GM18526 (cell line): ENCODE results near the gene TSBP1.

ENCODE experiments used
- POLR2A ChIP-seq: IDR thresholded peaks from 3 replicates; pipeline ENCODE4 v1.6.1; 2011; ENCODE audit not compliant: insufficient read length; ENCODE audit errors: extremely low read depth

Gene TSBP1

DNA sequence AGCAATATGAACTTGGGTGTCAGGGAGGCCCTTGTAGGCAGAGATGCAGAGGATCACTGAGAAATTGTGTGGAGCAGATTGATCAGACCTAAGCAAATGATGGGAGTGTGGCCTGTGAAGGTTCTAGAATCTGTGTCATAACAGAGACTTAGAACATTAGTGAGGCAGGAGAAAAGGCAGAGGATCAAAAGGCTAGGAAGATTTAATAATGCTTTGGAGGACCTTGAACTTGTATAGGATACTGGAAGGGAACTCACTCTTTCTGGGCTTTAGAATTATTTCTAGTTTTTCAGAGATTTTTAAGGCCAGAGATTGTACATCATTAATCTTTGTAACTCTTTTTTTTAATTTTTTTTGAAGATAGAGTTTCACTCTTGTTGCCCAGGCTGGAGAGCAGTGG lies at the start of gene TSBP1:
Gene TSBP1 (minus strand): TSS at position 101 of the 400 bp plus-strand sequence. CDS start 197 bp downstream, outside the sequence.
- TF ChIP-seq POLR2A = no peak

DNA sequence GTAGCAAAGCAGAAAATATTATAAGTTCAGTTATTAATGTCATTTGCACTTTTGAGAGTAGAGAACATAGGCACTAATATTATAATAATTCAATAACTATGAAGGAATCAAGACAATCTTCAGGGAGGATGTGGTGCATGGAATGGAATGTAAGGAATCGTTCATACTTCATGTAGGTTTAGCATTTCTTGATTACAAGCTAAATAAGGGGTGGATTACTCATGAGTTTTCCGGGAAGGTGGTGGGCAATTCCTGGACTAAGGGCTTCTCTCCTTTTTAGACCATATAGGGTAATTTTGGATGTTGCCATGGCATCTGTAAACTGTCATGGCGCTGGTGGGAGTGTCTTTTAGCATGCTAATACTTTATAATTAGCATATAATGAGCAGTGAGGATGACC lies 44.3 kb upstream of the TSBP1 start:
- TF ChIP-seq POLR2A = no peak

DNA sequence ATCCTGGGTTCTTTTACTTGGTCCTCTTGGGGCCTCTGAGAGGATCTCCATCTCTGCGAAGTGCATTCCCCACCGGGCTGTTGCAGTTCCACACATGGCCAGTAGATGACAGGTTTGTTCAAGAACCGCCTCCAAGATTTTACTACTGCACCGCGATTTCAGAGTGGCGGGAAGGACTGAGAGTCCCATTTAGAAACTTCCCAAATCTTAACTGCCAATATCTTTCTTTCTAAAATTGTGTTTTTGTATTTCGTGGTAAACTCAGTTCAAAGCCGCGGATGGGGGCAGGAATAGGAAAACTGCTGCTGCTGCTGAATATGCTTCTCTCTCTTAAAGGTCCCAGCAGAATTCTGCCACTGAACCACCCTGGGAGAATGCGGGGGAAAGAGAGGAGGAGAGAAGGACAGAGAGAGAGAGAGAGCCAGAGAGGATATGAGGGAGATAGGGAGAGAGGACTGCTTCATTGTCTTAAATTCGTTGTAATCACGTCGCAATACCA lies 43.9 kb upstream of the TSBP1 start:
- TF ChIP-seq POLR2A = no peak

GRCh38 chr6:32413427-32414047 lies 41.8 kb upstream of the TSBP1 start:
- no peak for TF ChIP-seq POLR2A

- no peak for TF ChIP-seq POLR2A
These were observed 40.0 kb upstream of the TSBP1 start for GRCh38 chr6:32411566-32412327.

- no peak for TF ChIP-seq POLR2A
These were observed 39.2 kb upstream of the TSBP1 start for GRCh38 chr6:32410906-32411305.

DNA sequence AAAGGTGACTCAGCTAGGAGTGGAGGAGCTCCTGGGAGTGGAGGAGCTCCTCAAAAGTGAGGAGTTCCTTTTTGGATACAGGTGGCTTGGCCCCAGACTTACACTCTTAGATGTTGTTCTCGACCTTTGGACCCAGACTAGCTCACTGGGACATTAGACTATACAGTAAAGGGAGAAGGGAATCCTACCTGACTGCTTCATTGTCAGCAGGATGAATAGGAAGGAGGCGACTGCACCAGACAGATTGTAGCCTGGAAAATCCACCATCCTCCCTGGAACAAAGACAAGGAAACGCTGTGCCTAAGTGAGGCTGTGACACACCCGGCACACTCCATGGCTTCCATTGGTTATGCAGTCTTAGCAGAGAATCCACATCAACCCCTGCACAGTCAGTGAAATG lies 35.2 kb upstream of the TSBP1 start, which contains the start of gene BTNL2:
Gene BTNL2 (minus strand): TSS at position 325 of the 400 bp plus-strand sequence. CDS start 58 bp downstream, at position 267.
- no peak for TF ChIP-seq POLR2A

GRCh38 chr6:32406197-32406596 lies 34.5 kb upstream of the TSBP1 start:
- TF ChIP-seq POLR2A = no peak

GRCh38 chr6:32405656-32406055 lies 34.0 kb upstream of the TSBP1 start:
- TF ChIP-seq POLR2A = no peak

GRCh38 chr6:32402812-32403211 lies 31.1 kb upstream of the TSBP1 start:
- no peak for TF ChIP-seq POLR2A

GRCh38 chr6:32401284-32401963 lies 29.7 kb upstream of the TSBP1 start:
- TF ChIP-seq POLR2A = no peak

- TF ChIP-seq POLR2A = no peak
These were observed 25.7 kb upstream of the TSBP1 start for GRCh38 chr6:32397252-32397920.

GRCh38 chr6:32396028-32396427 lies 24.3 kb upstream of the TSBP1 start:
- no peak for TF ChIP-seq POLR2A

DNA sequence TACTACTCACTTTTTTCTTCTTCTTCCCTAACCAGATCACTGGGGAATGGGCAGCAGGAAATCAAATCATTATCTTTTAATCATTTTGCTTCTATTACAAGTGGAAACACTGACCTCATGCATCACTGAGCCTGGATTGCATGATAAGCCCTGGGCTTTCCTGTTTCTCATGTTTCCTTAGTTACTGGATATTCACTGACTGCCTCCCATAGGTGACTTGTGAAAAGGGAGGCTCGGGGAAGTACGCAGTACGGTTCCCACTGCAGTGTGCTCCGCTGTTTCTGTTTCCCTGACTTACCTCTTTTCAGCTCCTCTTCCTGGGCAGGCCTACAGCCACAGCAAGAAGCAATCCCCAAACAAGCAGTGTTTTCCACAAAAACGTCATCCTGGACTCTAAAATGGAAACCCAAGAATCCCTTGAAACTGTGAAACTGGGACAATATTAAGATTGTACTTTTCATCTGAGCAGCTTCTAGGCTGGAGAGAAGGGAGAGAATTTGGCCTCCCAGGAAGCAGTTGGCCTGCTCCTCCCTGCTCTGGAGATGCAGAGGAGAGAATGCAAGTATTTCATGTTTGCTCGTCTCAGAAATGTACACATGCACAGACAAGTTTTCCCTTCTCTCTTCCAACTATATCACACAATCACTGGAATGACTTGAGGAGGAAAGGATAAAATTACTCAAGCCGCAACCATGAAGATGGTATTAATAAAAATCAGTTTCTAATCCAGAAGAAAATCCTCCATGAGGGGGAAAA lies 22.1 kb upstream of the TSBP1 start:
- no peak for TF ChIP-seq POLR2A

DNA sequence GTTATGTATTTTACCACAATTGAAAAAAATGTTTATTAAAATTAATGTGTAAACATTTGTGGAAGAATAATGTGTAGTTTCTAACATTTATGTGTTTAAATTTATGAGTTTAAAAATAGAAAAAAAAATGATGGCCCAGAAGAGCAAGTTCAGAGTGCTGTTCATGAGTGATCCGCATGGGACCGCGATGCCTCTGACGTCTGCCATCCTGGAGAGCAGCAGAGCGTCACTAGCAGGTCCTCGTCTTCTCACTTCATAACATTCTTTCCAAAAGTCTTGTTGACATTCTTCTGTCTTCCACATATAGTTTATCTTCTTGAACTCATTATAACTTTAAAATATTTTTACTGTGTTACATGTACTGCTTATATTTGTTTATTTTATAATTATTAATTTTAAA lies 19.8 kb upstream of the TSBP1 start:
- TF ChIP-seq POLR2A = no peak
